ENCODE results near the gene SH3RF3. TPM values are rescaled to one million over a fixed set of nuclear protein-coding genes. Genes with fewer than 3 reads are reported as not detected.
A peak's percentile ranks its signal among the peaks of the same experiment; 100 is the strongest.

Gene SH3RF3
- total and polyA plus RNA-seq, 2 of the 13 experiments (the other 11 are each of a cell fraction or from before 2014, with no cell fraction given), result 0.04 TPM; not detected in 1

GRCh38 chr2:109185821-109186570, 57.0 kb downstream of the SH3RF3 start:
- Histone ChIP-seq H3K27ac (ENCODE audit: extremely low read length, insufficient read depth, low read length) (no peak overlapping the region), H3K36me3 (replicated peaks in 1 of 2; ENCODE audit: control insufficient read depth in 1 of 2, insufficient read depth in 2 of 2, low read length in 2 of 2) (no peaks in the 10 kb centered on the region), H4K20me1 (ENCODE audit: insufficient read depth, low read length) (no peaks in the 10 kb centered on the region), H3K4me3 (replicated peaks in 1 of 3; ENCODE audit: insufficient read depth in 1 of 3, low read depth in 2 of 3, low read length in 3 of 3) (no peak overlapping the region), H3K9ac (ENCODE audit: insufficient read depth, low read depth, low read length) (no peak overlapping the region), H3K79me2 (ENCODE audit: insufficient read depth, low read length) (no peaks in the 10 kb centered on the region), H3K27me3 (ENCODE audit: control insufficient read depth in 1 of 2, insufficient read depth in 2 of 2, low read length in 2 of 2) (peaks cover 0 to 3% of the 10 kb centered on the region in 2 experiments; a peak in 1 of 5 replicates), H3K4me1 (ENCODE audit: insufficient read depth, low read length) (no peaks in the 10 kb centered on the region), H2AFZ (ENCODE audit: low read length) (no peak overlapping the region), H3K4me2 (ENCODE audit: low read depth, low read length) (no peak overlapping the region), H3K9me3 (ENCODE audit: low read length) (no peaks in the 10 kb centered on the region)
- in situ Hi-C loops (cut with HindIII; ENCODE audit: extremely low pct_ligation_motif_present, low pct_unique_long_range_greater_than_20kb), result no loop called here
- BruUV-seq (replicated peaks), result no TSS peak
- FAIRE-seq, result no peak
- intact Hi-C loops (cut with micrococcal nuclease; ENCODE audit: unreplicated experiment), result no loop called here
- ATAC-seq, result no peak
- POLR2A ChIA-PET, result no interaction called here
- DNase-seq (ENCODE audit: low spot score), result no peak
- TF ChIP-seq DNMT1 (CRISPR knock-in tag; IDR thresholded peaks at IDR 0.05) (no peak), ZNF629 (CRISPR knock-in tag; conservative IDR thresholded peaks at IDR 0.05) (peak; percentile 53; the same call in 1 of the 2 replicates)
- TF ChIP-seq, protein P1, sequence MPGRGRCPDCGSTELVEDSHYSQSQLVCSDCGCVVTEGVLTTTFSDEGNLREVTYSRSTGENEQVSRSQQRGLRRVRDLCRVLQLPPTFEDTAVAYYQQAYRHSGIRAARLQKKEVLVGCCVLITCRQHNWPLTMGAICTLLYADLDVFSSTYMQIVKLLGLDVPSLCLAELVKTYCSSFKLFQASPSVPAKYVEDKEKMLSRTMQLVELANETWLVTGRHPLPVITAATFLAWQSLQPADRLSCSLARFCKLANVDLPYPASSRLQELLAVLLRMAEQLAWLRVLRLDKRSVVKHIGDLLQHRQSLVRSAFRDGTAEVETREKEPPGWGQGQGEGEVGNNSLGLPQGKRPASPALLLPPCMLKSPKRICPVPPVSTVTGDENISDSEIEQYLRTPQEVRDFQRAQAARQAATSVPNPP (CRISPR knock-in tag; IDR thresholded peaks at IDR 0.05), result no peak
- WGBS (ENCODE audit: low lambda C conversion rate), result 52% methylated on average over 16 of the region's 16 CpGs
- CTCF ChIA-PET (ENCODE audit: low intra/inter-chr PET ratio, low total read pairs), result no interaction called here

DNA sequence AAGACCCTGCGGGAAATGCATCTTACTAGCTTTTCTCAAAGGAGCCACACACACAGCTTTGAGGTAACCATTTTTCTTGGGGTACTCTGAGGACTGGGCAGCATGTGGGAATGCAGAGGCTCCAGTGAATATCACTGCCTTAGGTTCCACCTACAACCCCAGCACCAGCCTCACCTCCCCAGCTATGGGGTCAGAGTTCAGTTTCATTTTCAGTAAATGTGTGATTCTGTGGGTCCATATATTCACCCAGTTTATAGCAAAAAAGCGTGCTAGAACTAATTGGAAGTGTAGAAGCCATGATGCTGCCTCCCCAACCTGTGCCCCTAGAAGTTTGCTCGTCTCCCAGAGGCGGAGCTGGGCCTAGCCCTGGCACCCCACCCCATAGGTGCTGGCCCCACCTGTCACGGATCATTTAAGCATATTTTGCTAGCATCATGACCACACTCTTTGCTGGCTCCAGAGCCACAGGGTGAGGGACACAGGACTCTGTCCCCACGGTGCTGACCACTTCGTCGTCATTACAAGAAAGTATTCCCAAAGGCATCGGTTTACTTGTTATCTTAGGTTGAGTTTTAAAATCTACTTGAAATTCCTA, 57.7 kb downstream of the SH3RF3 start:
- POLR2A ChIA-PET, result no interaction called here
- FAIRE-seq, result no peak
- Histone ChIP-seq H3K4me2 (ENCODE audit: low read depth, low read length) (no peak overlapping the region), H3K27ac (ENCODE audit: extremely low read length, insufficient read depth, low read length) (no peak overlapping the region), H4K20me1 (ENCODE audit: insufficient read depth, low read length) (no peaks in the 10 kb centered on the region), H3K9me3 (ENCODE audit: low read length) (no peaks in the 10 kb centered on the region), H3K79me2 (ENCODE audit: insufficient read depth, low read length) (no peaks in the 10 kb centered on the region), H3K36me3 (replicated peaks in 1 of 2; ENCODE audit: control insufficient read depth in 1 of 2, insufficient read depth in 2 of 2, low read length in 2 of 2) (no peaks in the 10 kb centered on the region), H3K4me1 (ENCODE audit: insufficient read depth, low read length) (no peaks in the 10 kb centered on the region), H3K4me3 (replicated peaks in 1 of 3; ENCODE audit: insufficient read depth in 1 of 3, low read depth in 2 of 3, low read length in 3 of 3) (no peak overlapping the region), H3K27me3 (ENCODE audit: control insufficient read depth in 1 of 2, insufficient read depth in 2 of 2, low read length in 2 of 2) (peaks cover 0 to 3% of the 10 kb centered on the region in 2 experiments; a peak in 1 of 5 replicates), H2AFZ (ENCODE audit: low read length) (no peak overlapping the region), H3K9ac (ENCODE audit: insufficient read depth, low read depth, low read length) (no peak overlapping the region)
- no peak for DNase-seq (ENCODE audit: low spot score)
- intact Hi-C loops (cut with micrococcal nuclease; ENCODE audit: unreplicated experiment), result no loop called here
- CTCF ChIA-PET (ENCODE audit: low intra/inter-chr PET ratio, low total read pairs), result no interaction called here
- no TSS peak for BruUV-seq (replicated peaks)
- no peak for ATAC-seq
- WGBS (ENCODE audit: low lambda C conversion rate), result 38% methylated on average over 9 of the region's 9 CpGs
- in situ Hi-C loops (cut with HindIII; ENCODE audit: extremely low pct_ligation_motif_present, low pct_unique_long_range_greater_than_20kb), result no loop called here
- no peak for TF ChIP-seq ZNF678 (CRISPR knock-in tag; IDR thresholded peaks at IDR 0.05)
- no peak for TF ChIP-seq SOX6 (IDR thresholded peaks at IDR 0.05)
- no peak for TF ChIP-seq SOX6 (CRISPR knock-in tag; IDR thresholded peaks at IDR 0.05)
- no peak for TF ChIP-seq ZNF512B (CRISPR knock-in tag; IDR thresholded peaks at IDR 0.05; ENCODE audit: borderline replicate concordance)
- TF ChIP-seq, protein P2, sequence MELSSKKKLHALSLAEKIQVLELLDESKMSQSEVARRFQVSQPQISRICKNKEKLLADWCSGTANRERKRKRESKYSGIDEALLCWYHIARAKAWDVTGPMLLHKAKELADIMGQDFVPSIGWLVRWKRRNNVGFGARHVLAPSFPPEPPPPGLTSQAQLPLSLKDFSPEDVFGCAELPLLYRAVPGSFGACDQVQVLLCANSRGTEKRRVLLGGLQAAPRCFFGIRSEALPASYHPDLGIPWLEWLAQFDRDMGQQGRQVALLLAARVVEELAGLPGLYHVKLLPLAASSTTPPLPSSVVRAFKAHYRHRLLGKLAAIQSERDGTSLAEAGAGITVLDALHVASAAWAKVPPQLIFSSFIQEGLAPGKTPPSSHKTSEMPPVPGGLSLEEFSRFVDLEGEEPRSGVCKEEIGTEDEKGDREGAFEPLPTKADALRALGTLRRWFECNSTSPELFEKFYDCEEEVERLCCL (CRISPR knock-in tag; IDR thresholded peaks at IDR 0.05; ENCODE audit: borderline replicate concordance), result no peak
- no peak for TF ChIP-seq ATF6 (CRISPR knock-in tag; conservative IDR thresholded peaks at IDR 0.05)
